Measurements from ENCODE around the gene ASCC1. TPM values are rescaled to one million over a fixed set of nuclear protein-coding genes. Genes with fewer than 3 reads are reported as not detected.

The ASCC1 gene
- total RNA-seq, 1 experiment from 2014 or later: 40.2 TPM

DNA sequence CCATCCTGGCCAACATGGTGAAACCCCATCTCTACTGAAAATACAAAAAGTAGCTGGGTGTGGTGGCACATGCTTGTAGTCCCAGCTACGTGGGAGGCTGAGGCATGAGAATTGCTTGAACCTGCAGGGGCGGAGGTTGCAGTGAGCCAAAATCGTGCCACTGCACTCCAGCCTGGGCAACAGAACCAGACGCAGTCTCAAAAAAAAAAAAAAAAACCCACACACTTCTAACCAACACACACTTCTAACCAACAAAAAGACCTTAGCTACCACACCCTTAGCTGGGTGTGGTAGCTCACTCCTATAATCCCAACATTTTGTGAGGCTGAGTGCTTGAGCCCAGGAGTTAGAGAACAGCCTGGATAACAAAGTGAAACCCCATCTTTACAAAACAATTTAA is 93.9 kb downstream of the ASCC1 start:
- no TSS peak for BruUV-seq (replicated peaks)
- Histone ChIP-seq H3K36me3 (ENCODE audit: insufficient read depth, low read length, poor library complexity, severe bottlenecking) (no peaks in the 10 kb centered on the region), H3K27ac (ENCODE audit: low read depth, low read length, poor library complexity, severe bottlenecking) (no peak overlapping the region), H3K27me3 (replicated peaks; ENCODE audit: insufficient read depth, low read depth, low read length, poor library complexity) (no peaks in the 10 kb centered on the region), H3K9me3 (ENCODE audit: low read depth, low read length, poor library complexity, severe bottlenecking) (no peaks in the 10 kb centered on the region), H3K4me3 (ENCODE audit: low read depth, low read length, poor library complexity, severe bottlenecking) (no peak overlapping the region), H3K4me1 (ENCODE audit: insufficient read depth, low read length, poor library complexity, severe bottlenecking) (peaks cover 5% of the 10 kb centered on the region)
- no peak for DNase-seq (ENCODE audit: low spot score)
- ChIA-PET POLR2A (ENCODE audit: low non-redundant PET) (no interaction called here), CTCF (no interaction called here)
- intact Hi-C loops (cut with micrococcal nuclease; ENCODE audit: unreplicated experiment): no loop called here
- no peak for TF ChIP-seq EZH2 (IDR thresholded peaks at IDR 0.05; ENCODE audit: borderline replicate concordance, low read depth, low read length, poor library complexity, severe bottlenecking)
- TF ChIP-seq, protein P1, sequence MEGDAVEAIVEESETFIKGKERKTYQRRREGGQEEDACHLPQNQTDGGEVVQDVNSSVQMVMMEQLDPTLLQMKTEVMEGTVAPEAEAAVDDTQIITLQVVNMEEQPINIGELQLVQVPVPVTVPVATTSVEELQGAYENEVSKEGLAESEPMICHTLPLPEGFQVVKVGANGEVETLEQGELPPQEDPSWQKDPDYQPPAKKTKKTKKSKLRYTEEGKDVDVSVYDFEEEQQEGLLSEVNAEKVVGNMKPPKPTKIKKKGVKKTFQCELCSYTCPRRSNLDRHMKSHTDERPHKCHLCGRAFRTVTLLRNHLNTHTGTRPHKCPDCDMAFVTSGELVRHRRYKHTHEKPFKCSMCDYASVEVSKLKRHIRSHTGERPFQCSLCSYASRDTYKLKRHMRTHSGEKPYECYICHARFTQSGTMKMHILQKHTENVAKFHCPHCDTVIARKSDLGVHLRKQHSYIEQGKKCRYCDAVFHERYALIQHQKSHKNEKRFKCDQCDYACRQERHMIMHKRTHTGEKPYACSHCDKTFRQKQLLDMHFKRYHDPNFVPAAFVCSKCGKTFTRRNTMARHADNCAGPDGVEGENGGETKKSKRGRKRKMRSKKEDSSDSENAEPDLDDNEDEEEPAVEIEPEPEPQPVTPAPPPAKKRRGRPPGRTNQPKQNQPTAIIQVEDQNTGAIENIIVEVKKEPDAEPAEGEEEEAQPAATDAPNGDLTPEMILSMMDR (conservative IDR thresholded peaks at IDR 0.05; ENCODE audit: low read depth, low read length): no peak

DNA sequence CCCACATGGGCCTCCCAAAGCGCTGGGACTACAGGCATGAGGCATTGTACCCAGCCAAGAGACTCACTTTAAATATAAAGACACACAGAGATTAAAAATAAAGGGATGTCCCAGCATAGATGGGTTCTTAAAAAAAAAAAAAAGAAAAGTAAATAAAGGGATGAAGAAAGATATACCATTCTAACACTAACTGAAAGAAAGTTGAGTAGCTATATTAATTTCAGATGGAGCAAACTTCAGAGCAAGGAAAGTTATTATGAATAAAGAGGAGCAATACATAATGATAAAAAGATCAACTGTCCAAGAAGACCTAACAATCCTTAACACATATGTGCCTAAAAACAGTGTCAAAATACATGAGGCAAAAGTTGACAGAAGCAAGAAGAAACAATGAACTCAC is 94.7 kb downstream of the ASCC1 start:
- H3K4me1 ChIP-seq (ENCODE audit: insufficient read depth, low read length, poor library complexity, severe bottlenecking): peaks cover 5% of the 10 kb centered on the region
- H3K4me3 ChIP-seq (ENCODE audit: low read depth, low read length, poor library complexity, severe bottlenecking): no peak overlapping the region
- CTCF ChIA-PET: no interaction called here
- no peaks in the 10 kb centered on the region for H3K9me3 ChIP-seq (ENCODE audit: low read depth, low read length, poor library complexity, severe bottlenecking)
- BruUV-seq (replicated peaks): no TSS peak
- POLR2A ChIA-PET (ENCODE audit: low non-redundant PET): no interaction called here
- DNase-seq (ENCODE audit: low spot score): no peak
- no peaks in the 10 kb centered on the region for H3K36me3 ChIP-seq (ENCODE audit: insufficient read depth, low read length, poor library complexity, severe bottlenecking)
- H3K27me3 ChIP-seq (replicated peaks; ENCODE audit: insufficient read depth, low read depth, low read length, poor library complexity): no peaks in the 10 kb centered on the region
- no peak overlapping the region for H3K27ac ChIP-seq (ENCODE audit: low read depth, low read length, poor library complexity, severe bottlenecking)
- intact Hi-C loops (cut with micrococcal nuclease; ENCODE audit: unreplicated experiment): no loop called here
- no peak for TF ChIP-seq EZH2 (IDR thresholded peaks at IDR 0.05; ENCODE audit: borderline replicate concordance, low read depth, low read length, poor library complexity, severe bottlenecking)
- TF ChIP-seq, protein P1 (conservative IDR thresholded peaks at IDR 0.05; ENCODE audit: low read depth, low read length): no peak

GRCh38 chr10:72116372-72116771 is 99.7 kb downstream of the ASCC1 start:
- no TSS peak for BruUV-seq (replicated peaks)
- Histone ChIP-seq H3K27ac (ENCODE audit: low read depth, low read length, poor library complexity, severe bottlenecking) (no peak overlapping the region), H3K27me3 (replicated peaks; ENCODE audit: insufficient read depth, low read depth, low read length, poor library complexity) (no peaks in the 10 kb centered on the region), H3K36me3 (ENCODE audit: insufficient read depth, low read length, poor library complexity, severe bottlenecking) (no peaks in the 10 kb centered on the region), H3K4me1 (ENCODE audit: insufficient read depth, low read length, poor library complexity, severe bottlenecking) (no peaks in the 10 kb centered on the region), H3K9me3 (ENCODE audit: low read depth, low read length, poor library complexity, severe bottlenecking) (no peaks in the 10 kb centered on the region), H3K4me3 (ENCODE audit: low read depth, low read length, poor library complexity, severe bottlenecking) (no peak overlapping the region)
- intact Hi-C loops (cut with micrococcal nuclease; ENCODE audit: unreplicated experiment): no loop called here
- POLR2A ChIA-PET (ENCODE audit: low non-redundant PET): no interaction called here
- DNase-seq (ENCODE audit: low spot score): no peak
- CTCF ChIA-PET: no interaction called here
- TF ChIP-seq, protein P1 (conservative IDR thresholded peaks at IDR 0.05; ENCODE audit: low read depth, low read length): no peak
- TF ChIP-seq EZH2 (IDR thresholded peaks at IDR 0.05; ENCODE audit: borderline replicate concordance, low read depth, low read length, poor library complexity, severe bottlenecking): no peak
